UCSD-AML1 (cell line): ENCODE measurements around the gene CITED4.
"Not testable (repeated sequence)": the region's sequence is repeated elsewhere in the genome, so short reads cannot be mapped to it uniquely, and the experiment has no call there.

ENCODE experiments used
- DNase-seq: peaks from one replicate; lab custom pipeline; 2025; ENCODE audit not compliant: unreplicated experiment; lab: John Stamatoyannopoulos, UW

The CITED4 gene, protein sequence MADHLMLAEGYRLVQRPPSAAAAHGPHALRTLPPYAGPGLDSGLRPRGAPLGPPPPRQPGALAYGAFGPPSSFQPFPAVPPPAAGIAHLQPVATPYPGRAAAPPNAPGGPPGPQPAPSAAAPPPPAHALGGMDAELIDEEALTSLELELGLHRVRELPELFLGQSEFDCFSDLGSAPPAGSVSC

DNA sequence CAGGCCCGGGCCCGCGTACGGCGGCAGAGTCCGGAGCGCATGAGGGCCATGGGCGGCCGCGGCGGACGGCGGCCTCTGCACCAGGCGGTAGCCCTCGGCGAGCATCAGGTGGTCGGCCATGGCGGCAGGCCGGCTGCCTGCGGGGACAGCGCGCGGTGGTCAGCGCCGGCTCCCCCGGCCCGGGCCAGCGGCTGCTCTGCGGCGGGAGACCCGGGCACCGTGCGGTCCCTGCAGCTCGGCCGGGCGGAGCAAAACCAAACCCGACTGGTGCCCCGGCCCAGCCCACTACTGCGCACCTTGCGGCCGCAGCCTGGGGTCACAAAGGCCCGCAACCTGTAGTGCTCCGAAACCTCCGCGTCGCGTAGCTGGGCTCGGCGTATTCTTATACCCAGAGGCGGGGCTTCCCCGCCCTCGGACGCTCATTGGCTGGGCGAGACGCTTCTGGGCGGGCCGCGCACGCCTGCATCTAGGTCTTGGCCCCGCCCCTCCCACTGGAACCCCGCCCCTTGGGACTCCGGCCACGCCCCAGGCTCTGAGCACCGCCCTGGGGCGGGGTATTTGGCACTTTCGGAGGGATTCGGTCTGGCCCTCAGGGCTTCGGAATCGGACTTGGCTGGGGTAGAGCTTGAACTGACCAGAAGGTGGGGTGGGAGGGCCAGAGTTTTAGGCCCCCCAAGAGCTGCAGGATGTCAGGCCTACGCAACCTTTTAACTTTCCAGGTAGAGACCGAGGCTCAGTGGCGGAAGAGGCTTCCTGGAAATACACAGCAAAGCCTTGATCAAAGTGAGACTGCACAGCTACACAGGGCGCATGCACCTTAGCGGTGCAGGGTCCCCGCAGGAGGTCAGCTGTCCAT, at the start of gene CITED4:
Gene CITED4, minus strand, starts transcription at position 356 of the 856 bp plus-strand sequence. Its CDS starts 236 bp downstream, at position 120.
- peak; percentile 97 for DNase-seq

- DNase-seq: no peak
These were observed 48.9 kb upstream of the CITED4 start for GRCh38 chr1:40911105-40911504.

GRCh38 chr1:40909281-40909680, 47.1 kb upstream of the CITED4 start:
- DNase-seq: no peak

GRCh38 chr1:40908350-40908749, 46.2 kb upstream of the CITED4 start:
- no peak for DNase-seq

DNA sequence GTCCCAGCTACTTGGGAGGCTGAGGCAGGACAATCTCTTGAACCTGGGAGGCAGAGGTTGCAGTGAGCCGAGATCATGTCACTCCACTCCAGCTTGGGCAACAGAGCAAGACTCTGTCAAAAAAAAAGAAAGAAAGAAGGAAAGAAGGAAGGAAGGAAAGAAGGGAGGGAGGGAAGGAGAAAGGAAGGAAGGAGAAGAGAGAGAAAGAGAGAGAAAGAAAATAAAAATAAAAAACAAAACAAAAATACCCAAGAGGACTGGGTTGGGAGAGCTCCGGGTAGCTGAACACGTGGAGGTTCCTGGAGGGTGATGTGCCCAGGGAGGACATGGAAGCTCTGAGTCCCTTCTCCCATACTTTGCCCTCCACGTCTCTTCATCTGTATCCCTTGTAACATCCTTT, 45.7 kb upstream of the CITED4 start:
- no peak for DNase-seq

DNA sequence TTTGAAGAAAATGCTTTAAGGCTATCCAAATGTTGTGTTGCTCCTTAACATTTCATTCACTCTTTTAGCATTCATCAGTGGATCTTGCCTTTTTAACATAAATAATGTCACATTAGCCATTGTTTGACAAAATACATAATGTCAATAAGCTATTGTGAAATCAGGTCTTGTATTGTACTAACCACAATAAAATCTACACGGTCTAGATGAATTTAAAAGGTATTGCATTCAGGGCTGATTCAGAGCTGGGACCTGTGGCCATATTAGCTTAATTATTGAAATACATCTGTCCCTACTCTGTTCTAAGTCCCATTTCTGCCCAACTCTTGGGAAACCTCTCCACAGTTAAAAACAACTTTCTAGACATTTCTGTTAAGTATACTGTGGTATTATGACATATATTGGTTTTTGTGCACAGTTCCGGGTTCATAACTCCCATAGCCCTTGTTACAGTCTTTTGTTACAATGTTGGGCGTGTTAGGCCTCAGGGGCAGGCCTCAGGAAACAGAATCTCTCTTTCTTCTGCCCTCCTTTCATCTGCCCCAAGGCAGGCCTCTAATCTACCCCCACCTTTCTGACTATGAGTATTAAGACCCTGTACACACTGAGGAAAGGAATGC, 44.7 kb upstream of the CITED4 start:
- DNase-seq: no peak

- no peak for DNase-seq
These were observed 42.9 kb upstream of the CITED4 start for GRCh38 chr1:40905061-40905460.

DNA sequence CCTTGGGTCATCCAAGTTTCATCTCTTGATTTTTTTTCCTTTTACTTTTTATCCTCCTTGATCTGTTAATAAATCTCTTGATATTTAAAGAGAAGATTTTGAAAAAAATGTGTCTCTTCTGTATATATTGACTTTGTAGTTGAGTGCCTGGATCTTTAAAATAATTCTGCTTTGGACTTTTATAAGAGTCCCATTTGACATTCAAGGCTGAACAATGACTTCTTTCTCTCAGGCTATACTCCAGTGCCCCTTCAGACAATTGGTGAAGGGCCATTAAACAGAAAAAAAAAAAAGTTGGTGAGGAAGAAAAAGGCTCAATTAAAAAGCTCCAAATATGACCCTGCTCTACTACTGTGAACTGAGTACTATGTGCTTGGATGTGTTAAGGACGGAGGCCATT, 40.9 kb upstream of the CITED4 start:
- no peak for DNase-seq

GRCh38 chr1:40901886-40902852, 40.0 kb upstream of the CITED4 start:
- DNase-seq: peak; percentile 38

DNA sequence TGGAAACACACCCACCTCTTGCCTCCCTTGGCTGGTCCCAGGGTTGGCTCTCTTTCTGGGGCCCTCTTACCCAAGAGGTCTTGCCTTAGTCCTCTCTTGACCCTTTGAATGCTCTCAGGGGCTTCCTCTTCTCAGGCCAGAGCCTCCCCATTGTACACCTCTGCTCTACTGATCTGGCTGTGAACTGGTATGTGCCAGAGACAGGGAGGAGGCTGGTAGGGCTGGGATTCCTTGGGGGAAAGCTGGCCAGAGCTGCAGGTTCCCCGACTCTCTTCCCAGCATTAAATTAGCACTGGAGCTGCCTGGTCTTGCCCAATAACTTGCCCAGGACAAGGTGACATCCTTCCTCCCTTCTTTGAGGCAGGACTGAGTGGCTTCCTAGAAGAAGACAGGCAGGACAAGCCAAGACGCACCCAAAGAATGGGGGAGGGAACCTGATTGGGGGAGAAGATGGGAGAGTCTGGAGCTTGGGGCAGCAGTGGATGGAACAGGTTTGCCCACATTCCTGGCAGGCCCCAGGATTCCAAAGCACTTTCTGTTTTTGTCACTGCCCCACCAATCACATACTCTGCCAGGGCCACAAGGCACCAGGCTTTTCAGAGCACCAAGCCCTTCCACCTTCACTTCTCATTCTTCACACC, 37.2 kb upstream of the CITED4 start:
- no peak for DNase-seq

DNA sequence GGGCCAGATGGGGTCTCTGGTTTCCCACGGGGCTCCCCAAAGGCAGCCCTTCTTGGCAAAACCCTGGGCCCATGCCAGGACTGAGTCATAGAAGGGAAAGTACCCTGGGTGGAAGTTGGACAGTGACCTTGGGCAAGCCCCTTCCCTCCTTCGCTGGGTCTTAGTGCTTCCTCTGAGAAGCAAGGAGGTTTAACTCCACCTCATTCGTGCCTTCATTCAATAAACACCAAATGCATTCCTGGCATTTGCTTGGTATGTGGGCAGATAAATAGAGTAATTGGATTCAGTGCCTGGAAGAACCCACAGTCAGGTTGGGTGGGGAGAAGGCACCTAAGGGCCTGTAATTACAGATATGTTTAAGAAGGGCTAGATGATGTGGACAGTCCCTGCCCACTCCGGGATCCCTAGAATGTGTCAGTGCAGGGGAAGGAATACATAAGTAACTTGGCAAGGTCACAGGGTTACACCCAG, 36.3 kb upstream of the CITED4 start:
- peak; percentile 42 for DNase-seq

DNA sequence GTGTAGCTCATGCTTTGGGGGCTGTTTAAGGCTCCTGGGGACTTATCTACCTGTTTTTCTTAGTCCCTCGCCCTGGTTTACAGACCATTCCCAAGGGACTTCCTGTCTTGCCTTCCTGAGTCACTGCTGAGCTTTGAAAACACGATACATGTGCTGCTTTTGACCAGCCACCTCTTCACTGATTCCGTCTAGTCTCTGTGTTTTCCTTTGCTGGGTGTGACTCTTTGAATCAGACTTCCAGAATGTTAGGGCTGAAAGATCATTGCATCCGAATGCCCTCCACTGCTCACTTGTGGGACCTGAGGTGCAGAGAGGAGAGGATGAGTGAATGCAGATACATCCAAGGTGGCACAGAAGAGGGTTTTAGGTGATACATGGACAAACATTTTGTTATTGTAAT, 35.4 kb upstream of the CITED4 start:
- no peak for DNase-seq

DNA sequence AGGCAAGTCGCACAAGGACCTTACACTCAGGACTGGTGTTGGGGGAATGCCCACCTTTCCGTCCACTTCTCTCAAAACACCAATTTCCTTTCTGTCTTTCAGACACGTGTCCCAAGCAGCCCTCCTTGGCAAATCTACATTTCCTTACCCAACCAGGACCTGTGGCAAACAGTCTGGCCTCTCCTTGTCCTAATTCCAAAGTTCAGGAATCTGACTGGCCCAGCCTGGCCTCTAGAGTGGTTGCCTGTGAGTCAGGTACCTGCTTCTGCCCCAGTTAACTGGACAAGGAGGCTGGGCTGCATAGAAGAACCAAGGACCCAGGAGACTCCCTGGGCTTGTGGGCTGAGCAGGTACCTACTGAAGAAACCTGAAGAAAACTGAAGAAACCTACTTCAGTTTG, 34.3 kb upstream of the CITED4 start:
- no peak for DNase-seq

DNA sequence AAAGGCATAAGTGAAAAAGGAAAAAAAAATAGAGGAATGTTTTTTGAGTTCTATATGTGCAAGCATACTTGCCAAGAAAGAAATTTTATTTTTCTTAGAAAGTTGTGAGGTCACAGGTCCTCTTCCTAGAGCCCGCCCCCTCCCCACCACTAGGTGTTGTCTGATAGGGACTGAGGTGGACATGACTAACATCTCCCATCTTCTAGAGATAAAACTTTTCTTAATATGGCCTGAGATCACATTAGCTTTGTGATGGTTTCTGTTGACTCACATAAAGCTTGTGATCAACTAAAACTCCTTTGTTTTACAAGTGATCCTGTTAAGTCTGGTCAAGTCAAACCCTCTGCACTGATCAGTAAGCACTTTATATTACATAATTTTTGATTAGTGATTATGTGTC, 33.4 kb upstream of the CITED4 start:
- DNase-seq: no peak

- DNase-seq: not testable (repeated sequence)
These were observed 32.7 kb upstream of the CITED4 start for GRCh38 chr1:40894858-40895257.

DNA sequence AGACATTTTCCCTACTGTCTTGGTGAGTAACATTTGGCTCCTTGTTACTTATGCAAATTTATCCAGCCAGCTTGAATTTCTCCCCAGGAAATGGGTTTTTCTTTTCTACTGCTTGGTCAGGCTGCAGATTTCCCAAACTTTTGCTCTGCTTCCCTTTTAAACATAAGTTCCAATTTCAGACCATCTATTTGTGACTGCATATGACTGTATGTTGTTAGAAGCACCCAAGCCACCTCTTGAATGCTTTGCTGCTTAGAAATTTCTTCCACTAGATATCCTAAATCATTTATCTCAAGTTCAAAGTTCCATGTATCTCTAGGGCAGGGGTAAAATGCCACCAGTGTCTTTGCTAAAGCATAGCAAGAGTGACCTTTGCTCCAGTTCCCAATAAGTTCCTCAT, 32.3 kb upstream of the CITED4 start:
- no peak for DNase-seq

DNA sequence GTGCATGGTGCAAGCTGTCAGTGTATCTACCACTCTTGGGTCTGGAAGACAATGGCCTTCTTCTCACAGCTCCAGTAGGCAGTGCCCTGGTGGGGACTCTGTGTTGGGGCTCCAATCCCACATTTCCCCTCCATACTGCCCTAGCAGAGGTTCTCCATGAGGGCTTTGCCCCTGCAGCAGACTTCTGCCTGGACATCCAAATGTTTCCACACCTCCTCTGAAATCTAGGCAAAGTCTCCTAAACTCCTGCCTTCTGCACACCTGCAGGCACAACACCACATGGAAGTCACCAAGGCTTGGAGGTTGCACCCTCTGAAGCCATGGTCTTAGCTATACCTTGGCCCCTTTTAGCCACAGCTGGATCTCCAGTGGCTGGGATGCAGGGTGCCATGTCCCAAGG, 31.8 kb upstream of the CITED4 start:
- DNase-seq: no peak

GRCh38 chr1:40892354-40892753, 30.2 kb upstream of the CITED4 start:
- no peak for DNase-seq

GRCh38 chr1:40890771-40891170, 28.6 kb upstream of the CITED4 start:
- DNase-seq: no peak

DNA sequence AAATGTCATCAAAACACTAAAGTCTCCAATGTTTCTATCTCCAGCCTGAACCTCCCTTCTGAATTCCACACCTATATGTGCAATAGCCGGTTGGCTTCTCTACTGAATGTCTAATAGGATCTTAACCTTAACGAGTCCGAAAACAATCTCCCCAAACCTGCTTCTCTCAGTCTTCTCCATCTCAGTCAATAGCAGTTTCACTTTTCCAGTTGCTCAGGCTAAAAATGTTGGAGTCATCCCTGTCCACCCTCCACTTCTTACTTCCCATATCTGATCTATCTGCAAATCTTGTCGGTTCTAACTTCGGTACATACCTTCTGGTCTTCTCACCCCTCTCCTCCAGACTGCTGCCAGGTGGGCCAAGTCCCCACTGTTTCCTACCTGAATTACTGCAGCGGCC, 25.5 kb upstream of the CITED4 start:
- DNase-seq: no peak
